Tibial nerve (tissue), 4 donors: ENCODE measurements around the gene GAK.

ENCODE experiments used
- EP300 ChIP-seq, 2 donors: sonication (generic); formaldehyde crosslinking; IDR thresholded peaks; one replicate each; pipeline ENCODE4 v1.6.1; 2017; ENCODE audit warnings: antibody characterized with exemption in 2 of 2, mild to moderate bottlenecking in 1 of 2
- POLR2A ChIP-seq, 2 donors: fragments of 450-650 bp; IDR thresholded peaks; one replicate each; pipeline ENCODE4 v1.6.1; 2017; ENCODE audit warnings: antibody characterized with exemption in 2 of 2, mild to moderate bottlenecking in 2 of 2, moderate library complexity in 2 of 2
- TF ChIP-seq, protein P1 (sequence below), 5 experiments: fragments of 200-600 bp in 3 of 5; fragments of 450-650 bp in 2 of 5; sonication (generic) in 3 of 5; IDR thresholded peaks; one replicate each; pipeline ENCODE4 v1.5.1; 2016 to 2019; ENCODE audit warnings: antibody characterized with exemption in 5 of 5, mild to moderate bottlenecking in 3 of 5, moderate library complexity in 2 of 5

DNA sequence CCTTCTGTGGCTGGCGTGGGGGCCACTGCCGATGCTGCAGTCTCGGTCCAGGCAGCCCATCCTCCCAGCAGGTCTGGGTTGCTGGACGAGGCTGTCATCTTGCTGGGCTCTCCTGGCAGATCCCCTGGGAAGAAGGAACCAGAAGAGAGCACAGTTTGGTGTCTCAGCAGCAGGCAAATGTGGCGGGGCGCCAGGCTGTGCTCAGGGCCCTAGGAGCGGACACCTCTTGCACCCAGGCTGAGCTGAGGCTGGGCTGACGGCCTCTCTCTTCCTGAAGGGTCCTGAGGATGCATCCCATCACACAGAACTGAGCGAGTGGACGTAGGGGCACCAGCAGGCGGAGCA lies 67.0 kb downstream of the GAK start:
- TF ChIP-seq, protein P1, sequence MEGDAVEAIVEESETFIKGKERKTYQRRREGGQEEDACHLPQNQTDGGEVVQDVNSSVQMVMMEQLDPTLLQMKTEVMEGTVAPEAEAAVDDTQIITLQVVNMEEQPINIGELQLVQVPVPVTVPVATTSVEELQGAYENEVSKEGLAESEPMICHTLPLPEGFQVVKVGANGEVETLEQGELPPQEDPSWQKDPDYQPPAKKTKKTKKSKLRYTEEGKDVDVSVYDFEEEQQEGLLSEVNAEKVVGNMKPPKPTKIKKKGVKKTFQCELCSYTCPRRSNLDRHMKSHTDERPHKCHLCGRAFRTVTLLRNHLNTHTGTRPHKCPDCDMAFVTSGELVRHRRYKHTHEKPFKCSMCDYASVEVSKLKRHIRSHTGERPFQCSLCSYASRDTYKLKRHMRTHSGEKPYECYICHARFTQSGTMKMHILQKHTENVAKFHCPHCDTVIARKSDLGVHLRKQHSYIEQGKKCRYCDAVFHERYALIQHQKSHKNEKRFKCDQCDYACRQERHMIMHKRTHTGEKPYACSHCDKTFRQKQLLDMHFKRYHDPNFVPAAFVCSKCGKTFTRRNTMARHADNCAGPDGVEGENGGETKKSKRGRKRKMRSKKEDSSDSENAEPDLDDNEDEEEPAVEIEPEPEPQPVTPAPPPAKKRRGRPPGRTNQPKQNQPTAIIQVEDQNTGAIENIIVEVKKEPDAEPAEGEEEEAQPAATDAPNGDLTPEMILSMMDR (IDR thresholded peaks at IDR 0.05), result no peak
- no peak for TF ChIP-seq POLR2A (IDR thresholded peaks at IDR 0.05)
- TF ChIP-seq EP300 (IDR thresholded peaks at IDR 0.05), result no peak
